IMR-90 (cell line): ENCODE measurements around the gene RPS6KA3. TPM values are rescaled to one million over a fixed set of nuclear protein-coding genes. Genes with fewer than 3 reads are reported as not detected.
A peak's percentile ranks its signal among the peaks of the same experiment; 100 is the strongest.

Experiments used
- ATAC-seq: fragments of 200-7000 bp; cut with Tn5 transposase; 2 replicates; pipeline ENCODE4 v1.9.1; 2020; ENCODE audit warnings: low read depth, mild to moderate bottlenecking, moderate library complexity
- BruUV-seq: library from RNA; stranded (reverse); fragments of 400-500 nt; replicated peaks from 2 replicates; lab custom pipeline; 2021; lab: Mats Ljungman, UMichigan
- CTCF ChIA-PET: fragments of 300-600 bp; formaldehyde crosslinking; extraction: SDS; loops from one replicate; lab custom pipeline; 2021; ENCODE audit warnings: antibody characterized with exemption; lab: Yijun Ruan, JAX
- POLR2A ChIA-PET: fragments of 300-600 bp; sonication (Branson Sonifier 250); formaldehyde crosslinking; loops from one replicate; lab custom pipeline; 2022; ENCODE audit warnings: antibody characterized with exemption; ENCODE audit not compliant: unreplicated experiment; lab: Charles Lee
- DNase-seq: peaks from one replicate; pipeline ENCODE4 v3.0.0; 2013
- H2AFZ ChIP-seq: replicated peaks from 2 replicates; pipeline ENCODE3; 2013; ENCODE audit warnings: low read length, mild to moderate bottlenecking; ENCODE audit not compliant: poor library complexity
- H2AK5ac ChIP-seq: 2 replicates; pipeline ENCODE4 v1.6.1; 2013; ENCODE audit warnings: low read depth, low read length, inconsistent platforms
- H2AK9ac ChIP-seq: replicated peaks from 2 replicates; pipeline ENCODE3; 2013; ENCODE audit warnings: mild to moderate bottlenecking, low read depth, low read length, moderate library complexity; ENCODE audit not compliant: poor library complexity
- H2BK120ac ChIP-seq: 2 replicates; pipeline ENCODE4 v1.6.1; 2013; ENCODE audit warnings: low read depth, low read length, inconsistent platforms
- H2BK15ac ChIP-seq: 3 replicates; pipeline ENCODE4 v1.6.1; 2013; ENCODE audit warnings: low read depth, low read length, inconsistent platforms
- H2BK20ac ChIP-seq: 2 replicates; pipeline ENCODE4 v1.6.1; 2013; ENCODE audit warnings: low read depth, mild to moderate bottlenecking, inconsistent platforms, low read length, moderate library complexity
- H2BK5ac ChIP-seq: 2 replicates; pipeline ENCODE4 v1.6.1; 2013; ENCODE audit warnings: mild to moderate bottlenecking, low read depth, low read length, inconsistent platforms; ENCODE audit not compliant: poor library complexity, severe bottlenecking
- H3K14ac ChIP-seq: replicated peaks from 2 replicates; pipeline ENCODE4 v1.6.1; 2013; ENCODE audit warnings: low read depth, low read length, inconsistent platforms
- H3K18ac ChIP-seq: 2 replicates; pipeline ENCODE4 v1.6.1; 2013; ENCODE audit warnings: low read depth, low read length, control low read depth
- H3K23ac ChIP-seq: 2 replicates; pipeline ENCODE4 v1.6.1; 2013; ENCODE audit warnings: low read depth, low read length, inconsistent platforms
- H3K27ac ChIP-seq: 2 replicates; pipeline ENCODE4 v1.5.1; 2013; ENCODE audit warnings: mild to moderate bottlenecking, control low read depth, low read length; ENCODE audit not compliant: insufficient read depth
- H3K27me3 ChIP-seq: 2 replicates; pipeline ENCODE4 v1.6.1; 2013; ENCODE audit warnings: low read length; ENCODE audit not compliant: control insufficient read depth, insufficient read depth
- H3K36me3 ChIP-seq: 2 replicates; pipeline ENCODE4 v1.6.1; 2013; ENCODE audit warnings: low read length, mixed read lengths; ENCODE audit not compliant: control insufficient read depth, insufficient read depth
- H3K4ac ChIP-seq: 2 replicates; pipeline ENCODE4 v1.6.1; 2013; ENCODE audit warnings: low read depth, low read length, inconsistent platforms
- H3K4me1 ChIP-seq: 2 replicates; pipeline ENCODE4 v1.6.1; 2013; ENCODE audit warnings: low read length, mixed read lengths; ENCODE audit not compliant: control insufficient read depth, insufficient read depth
- H3K4me2 ChIP-seq: 2 replicates; pipeline ENCODE4 v1.6.1; 2013; ENCODE audit warnings: low read depth, mild to moderate bottlenecking, control low read depth, low read length, moderate library complexity
- H3K4me3 ChIP-seq: 2 replicates; pipeline ENCODE4 v1.5.1; 2013; ENCODE audit warnings: low read depth, mild to moderate bottlenecking, control low read depth, low read length, moderate library complexity; ENCODE audit not compliant: insufficient read depth
- H3K56ac ChIP-seq: 2 replicates; pipeline ENCODE4 v1.6.1; 2013; ENCODE audit warnings: low read length, inconsistent platforms; ENCODE audit not compliant: insufficient read depth; ENCODE audit errors: extremely low read depth
- H3K79me1 ChIP-seq, 2 experiments: 2 replicates each; pipeline ENCODE4 v1.6.1; 2013; ENCODE audit warnings: low read length in 2 of 2, inconsistent platforms in 1 of 2, low read depth in 1 of 2
- H3K9ac ChIP-seq: 2 replicates; pipeline ENCODE4 v1.6.1; 2013; ENCODE audit warnings: low read depth, low read length, control low read depth
- H3K9me1 ChIP-seq: 2 replicates; pipeline ENCODE4 v1.6.1; 2013; ENCODE audit warnings: low read length, inconsistent platforms; ENCODE audit not compliant: insufficient read depth
- H3K9me3 ChIP-seq: 2 replicates; pipeline ENCODE4 v1.6.1; 2013; ENCODE audit warnings: low read length; ENCODE audit not compliant: control insufficient read depth, insufficient read depth
- H4K20me1 ChIP-seq: 2 replicates; pipeline ENCODE4 v1.6.1; 2013; ENCODE audit warnings: low read length, inconsistent platforms; ENCODE audit not compliant: insufficient read depth
- H4K5ac ChIP-seq: 2 replicates; pipeline ENCODE4 v1.6.1; 2013; ENCODE audit warnings: mild to moderate bottlenecking, low read depth, low read length, control low read depth
- H4K8ac ChIP-seq, 2 experiments: 2 replicates each; pipeline ENCODE4 v1.6.1; 2013; ENCODE audit warnings: low read depth in 2 of 2, low read length in 2 of 2, control low read depth in 1 of 2, inconsistent platforms in 1 of 2
- H4K91ac ChIP-seq: 2 replicates; pipeline ENCODE4 v1.6.1; 2013; ENCODE audit warnings: low read depth, low read length, inconsistent platforms; ENCODE audit not compliant: insufficient read depth
- CEBPB ChIP-seq: IDR thresholded peaks from 2 replicates; pipeline ENCODE4 v1.6.1; 2012; ENCODE audit warnings: low read depth, low read length, improper control_type of control experiment
- CHD1 ChIP-seq: IDR thresholded peaks from 2 replicates; pipeline ENCODE4 v1.6.1; 2012; ENCODE audit warnings: low read depth, low read length, improper control_type of control experiment
- MAFK ChIP-seq: IDR thresholded peaks from 2 replicates; pipeline ENCODE4 v1.6.1; 2012; ENCODE audit warnings: low read depth, low read length, improper control_type of control experiment
- POLR2A ChIP-seq: IDR thresholded peaks from 2 replicates; pipeline ENCODE4 v1.6.1; 2012; ENCODE audit warnings: mild to moderate bottlenecking, low read depth, low read length
- RAD21 ChIP-seq: IDR thresholded peaks from 2 replicates; pipeline ENCODE4 v1.6.1; 2012; ENCODE audit warnings: low read length, improper control_type of control experiment
- RCOR1 ChIP-seq: IDR thresholded peaks from 2 replicates; pipeline ENCODE4 v1.6.1; 2012; ENCODE audit warnings: mild to moderate bottlenecking, low read length, improper control_type of control experiment; ENCODE audit not compliant: insufficient replicate concordance
- RFX5 ChIP-seq: IDR thresholded peaks from 2 replicates; pipeline ENCODE4 v1.8.0; 2012; ENCODE audit warnings: low read depth, mild to moderate bottlenecking, low read length, moderate library complexity
- USF2 ChIP-seq: fragments of 150-350 bp; IDR thresholded peaks from 2 replicates; pipeline ENCODE4 v1.6.1; 2017; ENCODE audit warnings: mild to moderate bottlenecking, antibody characterized with exemption, low read length, low read depth
- WGBS, 2 experiments: methylation state at CpG; one replicate each; pipeline versions ENCODE4 v1.1.5 to v1.1.7; 2013; ENCODE audit warnings: missing lambda C conversion rate in 2 of 2; ENCODE audit not compliant: insufficient read length in 1 of 2; ENCODE audit errors: extremely low coverage in 2 of 2; 5-methylcytosine and 5-hydroxymethylcytosine counted together
- dilution Hi-C: fragments of 300-500 bp; cut with HindIII; formaldehyde crosslinking; loops from one replicate; pipeline ENCODE4 v1.14.3; 2018; ENCODE audit warnings: low sequenced_read_pairs; ENCODE audit not compliant: unreplicated experiment
- in situ Hi-C: fragments of 300-500 bp; cut with MboI; formaldehyde crosslinking; loops from 3 replicates; pipeline ENCODE4 v1.14.3; 2019; ENCODE audit warnings: low sequenced_read_pairs, inconsistent platforms, mixed read lengths
- intact Hi-C: fragments of 100-400 bp; cut with micrococcal nuclease; formaldehyde crosslinking; loops from 2 replicates; pipeline ENCODE4 v1.10.0; 2022
- microRNA-seq, 2 experiments: library from miRNA; stranded (forward) in 1 of 2; unstranded in 1 of 2; fragments of 10-50 nt in 1 of 2; fragments of <30 nt in 1 of 2; gene quantifications in 1 of 2; microRNA quantifications in 1 of 2; one replicate each; pipeline versions ENCODE3 to v1.1.0; 2013 to 2020; ENCODE audit not compliant: insufficient read depth in 1 of 2, insufficient read length in 1 of 2, unreplicated experiment in 1 of 2
- polyA plus RNA-seq, 3 experiments: library from polyadenylated mRNA; depleted of rRNA; stranded (reverse); fragments of >200 nt; gene quantifications; 2 replicates each; pipeline ENCODE4 v1.2.3, GENCODE V29; 2012; ENCODE audit warnings: low replicate concordance in 1 of 3
- small RNA-seq, 5 experiments: library from RNA; depleted of rRNA; stranded (forward); fragments of <200 nt; gene quantifications; one replicate each; pipeline ENCODE3, GENCODE V24; 2012
- total RNA-seq: library from RNA; depleted of rRNA; stranded (reverse); fragments of >200 nt; gene quantifications from 2 replicates; pipeline ENCODE4 v1.2.3, GENCODE V29; 2012; rRNA removed

The RPS6KA3 gene
- total and polyA plus RNA-seq, 2 of the 4 experiments (the other 2 are of a cell fraction) = 20.8 to 43.9 TPM

- BruUV-seq = no TSS peak
- H3K9me3 ChIP-seq = no peaks in the 10 kb centered on the region
- no peak overlapping the region for H2BK5ac ChIP-seq
- no peak overlapping the region for H3K4ac ChIP-seq
- POLR2A ChIA-PET = no interaction called here
- H3K9ac ChIP-seq = no peak overlapping the region
- no peak overlapping the region for H2AK5ac ChIP-seq
- H2BK15ac ChIP-seq = no peak overlapping the region
- DNase-seq (no peak), ATAC-seq (no peak)
- no peak overlapping the region for H3K23ac ChIP-seq
- H2BK20ac ChIP-seq = no peak overlapping the region
- no peak overlapping the region for H2AK9ac ChIP-seq
- H3K18ac ChIP-seq = no peak overlapping the region
- H3K56ac ChIP-seq = no peak overlapping the region
- no peak overlapping the region for H3K4me3 ChIP-seq
- H3K27me3 ChIP-seq = peaks cover 26% of the 10 kb centered on the region
- no CpG with 5 or more reads among the region's 2 CpGs for WGBS, 2 experiments
- no peaks in the 10 kb centered on the region for H3K9me1 ChIP-seq
- no peak overlapping the region for H4K91ac ChIP-seq
- in situ Hi-C loops = loop anchor here (25.0 kb wide), 2 partner anchors 515 to 1715 kb away; no protein-coding TSS in a partner anchor
- no peak overlapping the region for H3K27ac ChIP-seq
- H4K20me1 ChIP-seq = no peaks in the 10 kb centered on the region
- H3K79me1 ChIP-seq = no peaks in the 10 kb centered on the region
- H3K4me2 ChIP-seq = no peak overlapping the region
- no peak overlapping the region for H4K8ac ChIP-seq
- intact Hi-C loops = no loop called here
- H3K14ac ChIP-seq = no peak overlapping the region
- no peaks in the 10 kb centered on the region for H3K36me3 ChIP-seq
- H4K5ac ChIP-seq = no peak overlapping the region
- no peak overlapping the region for H2AFZ ChIP-seq
- CTCF ChIA-PET = no interaction called here
- no peak for TF ChIP-seq USF2
- no peak for TF ChIP-seq POLR2A
- TF ChIP-seq RAD21 = no peak
- no peak for TF ChIP-seq RFX5
- TF ChIP-seq MAFK = no peak
- no peak for TF ChIP-seq CHD1
- no peak for TF ChIP-seq CEBPB
- no peak for TF ChIP-seq RCOR1
- H2BK120ac ChIP-seq = no peak overlapping the region
- no peaks in the 10 kb centered on the region for H3K4me1 ChIP-seq
- dilution Hi-C loops = no loop called here
Observed at GRCh38 chrX:20101934-20102581, 164.7 kb downstream of the RPS6KA3 start.

Small RNAs within 50 kb of the gene (microRNA-seq; reads per million reads assigned to microRNA genes)
- 10.3 reads per million, percentile 10 among the genes with 10 or more reads in this experiment for gene RF00493 (ENCODE audit: insufficient read depth, insufficient read length)
- not detected for gene RF00494 (ENCODE audit: insufficient read depth, insufficient read length)

Small RNAs within 50 kb of the gene (small RNA-seq; reads per million reads assigned to genes)
- gene RF00493 = 2.6 to 45.0 (median 7.8) reads per million in 5 experiments
- 0 reads per million in 5 experiments for gene RF00494

Other genes starting within 250 kb of the RPS6KA3 start
- under 0.01 and 0.18 TPM in 2 replicates for gene MAP7D2, start 150.0 kb downstream of the RPS6KA3 start, total RNA-seq
- 0.19 and 0.32 TPM in 2 replicates for gene MAP7D2, start 150.0 kb downstream of the RPS6KA3 start, polyA plus RNA-seq (2012; rRNA removed)
- 12.2 and 55.5 TPM in 2 replicates for gene EIF1AX, start 125.1 kb downstream of the RPS6KA3 start, total RNA-seq
- 41.2 and 44.5 TPM in 2 replicates for gene EIF1AX, start 125.1 kb downstream of the RPS6KA3 start, polyA plus RNA-seq (2012; rRNA removed)